ENCODE results near the gene PLXNA4. TPM values are rescaled to one million over a fixed set of nuclear protein-coding genes. Genes with fewer than 3 reads are reported as not detected.

The PLXNA4 gene
- total and polyA plus RNA-seq, 3 donors from 2014 or later, result 3.4 to 5.5 (median 3.8) TPM

GRCh38 chr7:132296820-132297219 lies 279.4 kb downstream of the PLXNA4 start:
- H3K4me1 ChIP-seq, result no peaks in the 10 kb centered on the region
- DNase-seq, result no peak
- TF ChIP-seq CTCF (IDR thresholded peaks at IDR 0.05) (no peak), POLR2A (IDR thresholded peaks at IDR 0.05) (no peak)
- H3K9me3 ChIP-seq, result no peaks in the 10 kb centered on the region
- intact Hi-C loops (cut with DNase I; ENCODE audit: low total_unique reads), result no loop called here
- whole genome bisulfite sequencing, 2 donors, result 87 to 93% methylated on average over 4 to 8 of the region's 8 CpGs
- H3K4me3 ChIP-seq, result no peak overlapping the region
- H3K27me3 ChIP-seq, result no peaks in the 10 kb centered on the region
- no peaks in the 10 kb centered on the region for H3K36me3 ChIP-seq (ENCODE audit: low read depth, missing control alignments)
- no peak overlapping the region for H3K27ac ChIP-seq

GRCh38 chr7:132295175-132295574 lies 281.1 kb downstream of the PLXNA4 start:
- H3K36me3 ChIP-seq (ENCODE audit: low read depth, missing control alignments), result no peaks in the 10 kb centered on the region
- no peak overlapping the region for H3K4me3 ChIP-seq
- 79 to 88% methylated on average over 3 of the region's 3 CpGs for WGBS, 2 donors
- TF ChIP-seq CTCF (IDR thresholded peaks at IDR 0.05), result no peak
- TF ChIP-seq POLR2A (IDR thresholded peaks at IDR 0.05), result no peak
- H3K27me3 ChIP-seq, result no peaks in the 10 kb centered on the region
- intact Hi-C loops (cut with DNase I; ENCODE audit: low total_unique reads), result no loop called here
- no peaks in the 10 kb centered on the region for H3K4me1 ChIP-seq
- no peak overlapping the region for H3K27ac ChIP-seq
- no peak for DNase-seq
- H3K9me3 ChIP-seq, result no peaks in the 10 kb centered on the region

- Histone ChIP-seq H3K9me3 (no peaks in the 10 kb centered on the region), H3K4me3 (no peak overlapping the region), H3K27ac (no peak overlapping the region), H3K4me1 (no peaks in the 10 kb centered on the region), H3K27me3 (no peaks in the 10 kb centered on the region), H3K36me3 (ENCODE audit: low read depth, missing control alignments) (no peaks in the 10 kb centered on the region)
- 69 to 74% methylated on average over 4 of the region's 4 CpGs for WGBS, 2 donors
- no peak for TF ChIP-seq CTCF (IDR thresholded peaks at IDR 0.05)
- no peak for TF ChIP-seq POLR2A (IDR thresholded peaks at IDR 0.05)
- intact Hi-C loops (cut with DNase I; ENCODE audit: low total_unique reads), result no loop called here
- DNase-seq, result no peak
Measured at GRCh38 chr7:132292803-132293202, 283.5 kb downstream of the PLXNA4 start.

GRCh38 chr7:132291481-132291880 lies 284.8 kb downstream of the PLXNA4 start:
- TF ChIP-seq POLR2A (IDR thresholded peaks at IDR 0.05), result no peak
- no peak for TF ChIP-seq CTCF (IDR thresholded peaks at IDR 0.05)
- intact Hi-C loops (cut with DNase I; ENCODE audit: low total_unique reads), result no loop called here
- WGBS, 2 donors, result 90 to 97% methylated on average over 1 of the region's 1 CpG

GRCh38 chr7:132290021-132290420 lies 286.2 kb downstream of the PLXNA4 start:
- H3K4me3 ChIP-seq, result no peak overlapping the region
- intact Hi-C loops (cut with DNase I; ENCODE audit: low total_unique reads), result no loop called here
- no peaks in the 10 kb centered on the region for H3K9me3 ChIP-seq
- H3K27me3 ChIP-seq, result no peaks in the 10 kb centered on the region
- H3K27ac ChIP-seq, result no peak overlapping the region
- no peaks in the 10 kb centered on the region for H3K4me1 ChIP-seq
- WGBS, 2 donors, result 79 to 81% methylated on average over 5 of the region's 5 CpGs
- no peak for DNase-seq
- no peaks in the 10 kb centered on the region for H3K36me3 ChIP-seq (ENCODE audit: low read depth, missing control alignments)
- no peak for TF ChIP-seq CTCF (IDR thresholded peaks at IDR 0.05)
- no peak for TF ChIP-seq POLR2A (IDR thresholded peaks at IDR 0.05)

More at GRCh38 chr7:132291481-132291880, 284.8 kb downstream of the PLXNA4 start:
- no peaks in the 10 kb centered on the region for H3K9me3 ChIP-seq
- H3K27ac ChIP-seq, result no peak overlapping the region
- no peak overlapping the region for H3K4me3 ChIP-seq
- H3K27me3 ChIP-seq, result no peaks in the 10 kb centered on the region
- H3K4me1 ChIP-seq, result no peaks in the 10 kb centered on the region
- DNase-seq, result no peak
- H3K36me3 ChIP-seq (ENCODE audit: low read depth, missing control alignments), result no peaks in the 10 kb centered on the region
